ENCODE measurements around the gene RAB15.

The RAB15 gene

GRCh38 chr14:64954491-64955240, 17.5 kb downstream of the RAB15 start:
- DNase-seq: no peak

- DNase-seq: no peak
These were observed 18.5 kb downstream of the RAB15 start for GRCh38 chr14:64953661-64954060.

GRCh38 chr14:64953310-64953654, 18.9 kb downstream of the RAB15 start:
- DNase-seq: no peak

- DNase-seq: no peak
These were observed 19.4 kb downstream of the RAB15 start for GRCh38 chr14:64952598-64953309.

GRCh38 chr14:64951724-64952123, 20.4 kb downstream of the RAB15 start:
- DNase-seq: no peak

GRCh38 chr14:64951291-64951690, 20.8 kb downstream of the RAB15 start:
- DNase-seq: no peak

GRCh38 chr14:64950889-64951288, 21.2 kb downstream of the RAB15 start:
- no peak for DNase-seq

GRCh38 chr14:64948612-64949210, 23.4 kb downstream of the RAB15 start:
- no peak for DNase-seq

GRCh38 chr14:64947710-64948611, 24.2 kb downstream of the RAB15 start:
- DNase-seq: no peak

GRCh38 chr14:64946310-64947045, 25.7 kb downstream of the RAB15 start:
- no peak for DNase-seq

GRCh38 chr14:64945431-64946178, 26.5 kb downstream of the RAB15 start:
- no peak for DNase-seq

- DNase-seq: no peak
These were observed 27.3 kb downstream of the RAB15 start for GRCh38 chr14:64944861-64945260.

GRCh38 chr14:64944041-64944440, 28.1 kb downstream of the RAB15 start:
- no peak for DNase-seq

- no peak for DNase-seq
These were observed 28.6 kb downstream of the RAB15 start for GRCh38 chr14:64943556-64943955.

GRCh38 chr14:64942531-64943111, 29.5 kb downstream of the RAB15 start, which contains the start of gene GPX2:
Gene GPX2 (minus strand): TSS chr14:64942745. CDS start chr14:64942726, 19 bp downstream.
- DNase-seq: no peak

GRCh38 chr14:64940336-64940910, 31.7 kb downstream of the RAB15 start:
- DNase-seq: no peak

GRCh38 chr14:64939817-64940190, 32.3 kb downstream of the RAB15 start:
- DNase-seq: no peak

- DNase-seq: no peak
These were observed 32.9 kb downstream of the RAB15 start for GRCh38 chr14:64938972-64939816.

GRCh38 chr14:64937821-64938193, 34.3 kb downstream of the RAB15 start:
- DNase-seq: no peak

All from KG1 (cell line).